GM03348 (cell line): Measurements from ENCODE around the gene ARHGAP28.

ENCODE experiments used
- DNase-seq: peaks from one replicate; pipeline ENCODE4 v3.0.0; 2012; ENCODE audit warnings: low spot score

Gene ARHGAP28

GRCh38 chr18:6732952-6733351, 3.4 kb downstream of the ARHGAP28 start:
- no peak for DNase-seq

- no peak for DNase-seq
Observed at GRCh38 chr18:6733758-6734157, 4.2 kb downstream of the ARHGAP28 start.

GRCh38 chr18:6734726-6735430, 5.4 kb downstream of the ARHGAP28 start:
- no peak for DNase-seq

- DNase-seq, result no peak
Observed at GRCh38 chr18:6737833-6738232, 8.3 kb downstream of the ARHGAP28 start.

GRCh38 chr18:6738622-6739021, 9.1 kb downstream of the ARHGAP28 start:
- DNase-seq, result no peak

GRCh38 chr18:6741232-6741663, 11.7 kb downstream of the ARHGAP28 start:
- peak; percentile 79 for DNase-seq

- no peak for DNase-seq
Observed at GRCh38 chr18:6741786-6742185, 12.3 kb downstream of the ARHGAP28 start.

GRCh38 chr18:6743999-6744398, 14.5 kb downstream of the ARHGAP28 start:
- no peak for DNase-seq

GRCh38 chr18:6744816-6745455, 15.4 kb downstream of the ARHGAP28 start:
- DNase-seq, result no peak

GRCh38 chr18:6745504-6746031, 16.1 kb downstream of the ARHGAP28 start:
- DNase-seq, result no peak

- DNase-seq, result no peak
Observed at GRCh38 chr18:6746386-6746960, 17.0 kb downstream of the ARHGAP28 start.

GRCh38 chr18:6747646-6748045, 18.1 kb downstream of the ARHGAP28 start:
- DNase-seq, result peak; percentile 31

GRCh38 chr18:6748241-6748640, 18.7 kb downstream of the ARHGAP28 start:
- no peak for DNase-seq

GRCh38 chr18:6750411-6750810, 20.9 kb downstream of the ARHGAP28 start:
- DNase-seq, result no peak

GRCh38 chr18:6751222-6751621, 21.7 kb downstream of the ARHGAP28 start:
- DNase-seq, result no peak

- peak; percentile 7 for DNase-seq
Observed at GRCh38 chr18:6752202-6752860, 22.8 kb downstream of the ARHGAP28 start.

GRCh38 chr18:6755107-6755506, 25.6 kb downstream of the ARHGAP28 start:
- DNase-seq, result no peak

GRCh38 chr18:6757931-6758330, 28.4 kb downstream of the ARHGAP28 start:
- peak; percentile 9 for DNase-seq

- no peak for DNase-seq
Observed at GRCh38 chr18:6759579-6759978, 30.1 kb downstream of the ARHGAP28 start.

- no peak for DNase-seq
Observed at GRCh38 chr18:6763524-6763923, 34.0 kb downstream of the ARHGAP28 start.

GRCh38 chr18:6764382-6764781, 34.9 kb downstream of the ARHGAP28 start:
- no peak for DNase-seq

GRCh38 chr18:6773777-6774176, 44.3 kb downstream of the ARHGAP28 start:
- DNase-seq, result no peak

GRCh38 chr18:6775237-6775636, 45.7 kb downstream of the ARHGAP28 start:
- DNase-seq, result no peak
